PFSK-1 (cell line): Measurements from ENCODE around the gene DNAAF1.

Experiments
- FOXP2 ChIP-seq: optimal IDR thresholded peaks from 2 replicates; pipeline ENCODE3; 2011; ENCODE audit warnings: borderline replicate concordance, control low read depth, inconsistent platforms; ENCODE audit not compliant: insufficient read depth; ENCODE audit errors: extremely low read length, extremely low read depth
- POLR2AphosphoS5 ChIP-seq: IDR thresholded peaks from 2 replicates; pipeline ENCODE4 v1.6.1; 2012; ENCODE audit warnings: low read depth, mild to moderate bottlenecking, control low read depth, low read length, moderate library complexity
- SIN3A ChIP-seq: IDR thresholded peaks from 2 replicates; pipeline ENCODE4 v1.6.1; 2012; ENCODE audit warnings: mild to moderate bottlenecking, low read length, moderate library complexity, borderline replicate concordance; ENCODE audit not compliant: insufficient read depth
- TAF1 ChIP-seq: IDR thresholded peaks from 2 replicates; pipeline ENCODE4 v1.6.1; 2012; ENCODE audit warnings: low read length, control low read depth, borderline replicate concordance; ENCODE audit not compliant: insufficient read depth

DNA sequence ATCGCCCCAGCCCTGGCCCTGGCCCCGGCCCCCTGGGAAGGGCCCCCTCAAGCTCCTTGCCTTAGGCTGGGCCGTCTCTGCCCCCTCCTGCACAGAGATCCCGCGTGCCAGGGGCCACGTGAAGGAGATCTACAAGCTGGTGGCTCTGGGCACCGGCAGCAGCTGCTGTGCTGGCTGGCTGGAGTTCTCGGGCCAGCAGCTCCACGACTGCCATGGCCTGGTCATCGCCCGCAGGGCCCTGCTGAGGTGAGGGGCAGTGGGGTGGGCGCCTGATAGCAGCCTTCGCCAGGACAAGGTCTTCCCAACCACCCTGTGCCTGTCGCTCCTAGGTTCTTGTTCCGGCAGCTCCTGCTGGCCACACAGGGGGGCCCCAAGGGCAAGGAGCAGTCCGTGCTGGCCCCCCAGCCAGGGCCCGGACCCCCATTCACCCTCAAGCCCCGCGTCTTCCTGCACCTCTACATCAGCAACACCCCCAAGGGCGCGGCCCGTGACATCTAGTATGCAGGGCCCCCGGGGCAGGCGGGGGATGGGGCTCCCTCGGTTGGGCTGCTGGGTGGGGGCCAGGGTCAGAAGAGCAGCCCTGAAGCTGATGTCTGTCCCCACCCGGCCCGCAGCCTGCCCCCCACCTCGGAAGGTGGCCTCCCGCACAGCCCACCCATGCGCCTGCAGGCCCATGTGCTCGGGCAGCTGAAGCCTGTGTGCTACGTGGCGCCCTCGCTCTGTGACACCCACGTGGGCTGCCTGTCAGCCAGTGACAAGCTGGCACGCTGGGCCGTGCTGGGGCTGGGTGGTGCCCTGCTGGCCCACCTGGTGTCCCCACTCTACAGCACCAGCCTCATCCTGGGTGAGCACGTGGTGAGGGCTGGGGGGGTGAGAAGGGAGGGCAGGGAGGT, 50.3 kb downstream of the DNAAF1 start:
- no peak for TF ChIP-seq TAF1
- no peak for TF ChIP-seq FOXP2
- TF ChIP-seq POLR2AphosphoS5 = no peak
- no peak for TF ChIP-seq SIN3A
